PC-9 (cell line): ENCODE measurements around the gene TUBA3E.
"Not testable (repeated sequence)": the region's sequence is repeated elsewhere in the genome, so short reads cannot be mapped to it uniquely, and the experiment has no call there.

ENCODE experiments used
- CTCF ChIP-seq: fragments of 200-600 bp; sonication (generic); conservative IDR thresholded peaks from 2 replicates; pipeline ENCODE4 v1.6.1; 2017; ENCODE audit warnings: mixed run types, antibody characterized with exemption, mild to moderate bottlenecking, moderate library complexity
- EZH2 ChIP-seq: fragments of 200-600 bp; sonication (generic); IDR thresholded peaks from 2 replicates; pipeline ENCODE4 v1.8.0; 2017; ENCODE audit warnings: antibody characterized with exemption, low read depth

- not testable (repeated sequence) for TF ChIP-seq CTCF, EZH2
Observed at GRCh38 chr2:130148515-130148914, 49.7 kb downstream of the TUBA3E start.
